Measurements from ENCODE around the gene NCDN.
"Not testable (repeated sequence)": the region's sequence is repeated elsewhere in the genome, so short reads cannot be mapped to it uniquely, and the experiment has no call there.

The NCDN gene

DNA sequence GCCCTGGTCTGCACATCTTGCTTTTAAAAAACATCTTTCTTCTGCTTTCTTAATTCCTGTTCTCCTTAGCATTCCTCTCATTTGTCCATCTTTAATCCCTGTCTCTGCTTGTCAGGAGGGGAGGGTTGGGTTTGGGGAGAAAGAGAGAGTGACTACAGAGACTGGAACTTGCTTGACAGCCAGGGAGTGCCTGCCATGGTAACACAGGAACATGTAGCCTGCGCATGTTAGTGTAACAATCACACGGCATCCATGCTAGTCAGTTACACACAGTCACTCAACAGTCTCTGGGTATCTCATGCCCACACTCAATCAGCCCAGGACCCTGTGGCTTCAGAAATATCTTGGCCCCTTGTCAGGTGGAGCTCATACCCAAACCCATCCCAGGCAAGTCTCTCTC, 14.7 kb downstream of the NCDN start:
- no peak for DNase-seq

DNA sequence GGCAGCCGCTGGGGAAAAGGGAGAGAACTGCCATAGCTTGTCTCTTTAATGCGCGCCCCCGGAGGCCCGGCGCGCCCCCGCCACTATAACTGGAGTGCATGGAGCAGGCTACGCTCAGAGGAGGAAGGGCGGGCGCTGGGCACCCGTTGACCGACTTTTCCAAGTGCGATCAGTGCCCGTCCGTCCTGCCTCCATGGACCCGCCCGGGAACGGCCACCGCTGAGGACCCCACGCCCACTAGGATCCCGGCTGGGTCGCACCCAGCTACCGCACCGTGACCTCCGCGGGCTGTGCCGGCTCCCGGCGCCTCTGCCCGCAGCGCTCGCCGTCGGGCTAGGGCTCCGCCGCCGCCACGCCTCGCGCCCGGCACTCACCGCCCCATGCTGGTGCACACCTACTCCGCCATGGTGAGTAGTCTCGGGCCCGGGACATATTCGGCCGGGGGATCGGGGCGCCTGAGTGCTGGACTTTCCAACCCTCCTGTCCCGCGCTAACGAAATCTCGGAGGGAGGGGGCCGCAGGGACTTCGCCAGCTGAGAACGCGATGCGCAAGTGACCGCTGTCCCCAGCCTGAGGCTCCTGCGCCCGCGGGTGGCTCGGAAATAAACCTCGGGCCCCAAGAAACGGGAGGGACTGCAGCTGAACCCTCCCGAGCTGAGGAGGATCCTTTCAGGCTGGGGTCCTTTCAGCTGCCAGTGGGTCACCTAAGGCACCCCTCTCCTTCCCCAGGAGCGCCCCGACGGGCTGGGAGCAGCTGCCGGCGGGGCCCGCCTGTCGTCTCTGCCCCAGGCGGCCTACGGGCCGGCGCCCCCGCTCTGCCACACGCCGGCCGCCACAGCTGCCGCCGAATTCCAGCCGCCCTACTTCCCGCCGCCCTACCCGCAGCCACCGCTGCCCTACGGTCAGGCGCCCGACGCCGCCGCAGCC, 15.9 kb downstream of the NCDN start, which contains the start of gene TFAP2E:
Gene TFAP2E, plus strand, starts transcription at position 117 of the 927 bp plus-strand sequence. Its CDS starts 264 bp downstream, at position 381.
- no peak for DNase-seq

DNA sequence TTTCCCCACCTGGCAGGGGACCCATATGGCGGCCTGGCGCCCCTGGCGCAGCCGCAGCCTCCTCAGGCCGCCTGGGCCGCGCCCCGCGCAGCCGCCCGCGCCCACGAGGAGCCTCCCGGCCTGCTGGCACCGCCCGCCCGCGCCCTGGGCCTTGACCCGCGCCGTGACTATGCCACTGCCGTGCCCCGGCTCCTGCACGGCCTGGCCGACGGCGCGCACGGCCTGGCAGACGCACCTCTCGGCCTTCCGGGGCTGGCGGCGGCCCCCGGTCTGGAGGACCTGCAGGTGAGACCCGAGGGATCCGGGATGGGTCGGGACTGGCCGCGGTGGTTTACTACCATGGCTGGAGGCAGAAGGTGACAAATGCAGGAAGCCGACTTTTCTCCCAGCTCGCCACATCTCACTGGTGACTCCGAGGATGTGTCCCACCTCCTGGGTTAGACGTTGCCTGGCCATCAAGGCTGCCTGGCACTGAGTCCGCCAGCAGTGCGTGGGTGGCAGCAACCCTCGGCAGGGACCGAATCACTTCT, 16.6 kb downstream of the NCDN start:
- no peak for DNase-seq

DNA sequence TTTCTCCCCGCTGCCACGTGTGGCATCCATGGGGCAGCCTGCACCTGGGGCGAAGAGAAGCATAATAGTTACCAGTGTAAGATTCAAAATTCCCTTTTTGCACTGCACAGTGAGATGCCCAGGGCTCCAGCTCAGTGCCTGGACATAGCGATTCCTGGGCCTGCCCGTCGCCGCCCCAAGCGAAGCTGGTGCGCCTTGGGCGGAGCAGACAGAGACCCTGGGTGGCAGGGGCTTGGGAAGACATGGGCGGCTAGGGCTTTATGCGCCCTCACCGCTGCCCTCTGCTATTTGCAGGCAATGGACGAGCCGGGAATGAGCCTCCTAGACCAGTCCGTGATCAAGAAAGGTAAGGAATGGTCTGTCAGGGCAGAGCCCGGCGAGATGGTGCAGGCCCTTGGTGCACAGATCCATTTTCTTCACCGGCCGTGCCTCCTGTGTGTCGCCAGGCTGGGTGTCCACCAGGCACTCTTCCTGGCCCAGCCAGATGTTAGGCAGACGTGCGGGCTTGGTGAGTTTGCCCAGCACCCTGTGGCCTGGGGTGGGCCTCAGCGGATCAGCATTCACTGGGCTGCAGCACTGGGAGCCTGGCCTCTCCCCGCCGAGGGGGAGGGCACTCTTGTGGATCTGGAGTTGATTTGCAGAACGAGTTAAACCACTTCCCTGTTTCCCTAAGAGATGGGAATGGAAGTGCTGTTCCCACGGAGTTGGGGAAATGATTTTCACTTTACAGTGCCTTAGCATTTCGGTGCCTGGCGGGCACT, 17.2 kb downstream of the NCDN start:
- DNase-seq: no peak

DNA sequence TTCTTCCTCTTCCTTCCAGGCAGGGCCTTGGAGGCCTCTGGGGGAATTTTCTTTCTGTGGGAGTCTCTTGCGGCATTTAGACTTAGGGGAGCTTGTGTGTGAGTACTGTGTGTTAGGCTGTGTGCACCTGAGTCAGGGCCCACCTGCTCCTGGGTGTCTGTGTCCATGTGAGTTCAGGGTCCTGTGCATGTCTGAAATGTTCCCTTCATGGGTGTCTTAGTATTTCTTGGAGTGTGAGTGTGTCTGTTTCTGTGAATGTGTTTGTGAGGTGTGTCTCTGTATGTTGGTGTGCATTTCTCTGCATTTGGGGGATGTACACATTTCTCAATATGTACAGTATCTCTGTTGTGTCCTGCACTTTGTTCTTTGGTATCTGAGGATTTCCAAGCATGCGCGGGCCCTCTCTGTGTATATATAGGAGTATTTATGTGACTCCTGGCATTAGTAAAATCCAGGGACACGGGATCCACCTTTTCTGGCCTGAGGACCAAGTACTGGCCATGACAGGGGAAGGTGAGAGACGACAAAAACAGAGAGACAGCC, 17.9 kb downstream of the NCDN start:
- no peak for DNase-seq

DNA sequence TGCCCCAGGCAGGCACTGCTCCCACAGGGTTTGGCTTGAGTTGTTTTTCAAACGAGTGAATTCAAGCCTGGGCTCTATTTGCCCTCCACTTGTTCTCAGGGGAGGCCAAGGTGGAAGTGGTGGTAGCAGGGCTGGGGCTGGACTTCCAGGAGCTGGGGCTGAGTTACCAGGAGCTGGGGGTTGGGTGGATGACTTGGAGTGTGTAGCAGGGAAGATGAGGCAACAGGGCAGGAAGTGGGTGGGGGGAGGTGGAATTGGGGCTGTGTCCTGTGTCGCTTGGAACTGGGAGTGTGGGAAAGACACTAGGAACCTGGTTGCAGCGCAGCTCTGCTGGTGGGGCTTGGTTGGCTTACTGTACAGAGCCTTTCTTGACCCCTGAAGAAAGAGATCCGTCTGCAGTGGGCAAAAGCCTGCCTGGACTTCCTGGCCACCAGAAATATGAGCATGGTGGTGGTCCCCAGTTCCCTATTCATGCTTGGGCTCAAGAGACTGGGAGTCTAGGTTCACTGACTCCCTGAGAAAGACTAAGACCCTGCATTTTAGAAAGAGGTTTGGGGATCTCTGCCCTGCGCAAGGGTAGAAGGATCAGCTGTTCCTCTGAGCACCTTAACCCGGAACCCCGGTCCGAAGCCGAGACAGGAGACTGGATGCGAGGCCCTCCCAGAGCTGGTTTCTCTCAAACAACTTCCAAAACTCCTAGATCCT, 18.6 kb downstream of the NCDN start:
- DNase-seq: no peak

DNA sequence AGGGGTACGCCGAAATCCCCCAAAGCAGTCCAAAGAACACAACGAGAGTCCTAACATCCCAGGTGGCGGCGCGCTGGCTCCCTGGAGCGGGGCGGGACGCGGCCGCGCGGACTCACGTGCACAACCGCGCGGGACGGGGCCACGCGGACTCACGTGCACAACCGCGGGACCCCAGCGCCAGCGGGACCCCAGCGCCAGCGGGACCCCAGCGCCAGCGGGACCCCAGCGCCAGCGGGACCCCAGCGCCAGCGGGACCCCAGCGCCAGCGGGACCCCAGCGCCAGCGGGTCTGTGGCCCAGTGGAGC, 19.1 kb downstream of the NCDN start:
- not testable (repeated sequence) for DNase-seq

DNA sequence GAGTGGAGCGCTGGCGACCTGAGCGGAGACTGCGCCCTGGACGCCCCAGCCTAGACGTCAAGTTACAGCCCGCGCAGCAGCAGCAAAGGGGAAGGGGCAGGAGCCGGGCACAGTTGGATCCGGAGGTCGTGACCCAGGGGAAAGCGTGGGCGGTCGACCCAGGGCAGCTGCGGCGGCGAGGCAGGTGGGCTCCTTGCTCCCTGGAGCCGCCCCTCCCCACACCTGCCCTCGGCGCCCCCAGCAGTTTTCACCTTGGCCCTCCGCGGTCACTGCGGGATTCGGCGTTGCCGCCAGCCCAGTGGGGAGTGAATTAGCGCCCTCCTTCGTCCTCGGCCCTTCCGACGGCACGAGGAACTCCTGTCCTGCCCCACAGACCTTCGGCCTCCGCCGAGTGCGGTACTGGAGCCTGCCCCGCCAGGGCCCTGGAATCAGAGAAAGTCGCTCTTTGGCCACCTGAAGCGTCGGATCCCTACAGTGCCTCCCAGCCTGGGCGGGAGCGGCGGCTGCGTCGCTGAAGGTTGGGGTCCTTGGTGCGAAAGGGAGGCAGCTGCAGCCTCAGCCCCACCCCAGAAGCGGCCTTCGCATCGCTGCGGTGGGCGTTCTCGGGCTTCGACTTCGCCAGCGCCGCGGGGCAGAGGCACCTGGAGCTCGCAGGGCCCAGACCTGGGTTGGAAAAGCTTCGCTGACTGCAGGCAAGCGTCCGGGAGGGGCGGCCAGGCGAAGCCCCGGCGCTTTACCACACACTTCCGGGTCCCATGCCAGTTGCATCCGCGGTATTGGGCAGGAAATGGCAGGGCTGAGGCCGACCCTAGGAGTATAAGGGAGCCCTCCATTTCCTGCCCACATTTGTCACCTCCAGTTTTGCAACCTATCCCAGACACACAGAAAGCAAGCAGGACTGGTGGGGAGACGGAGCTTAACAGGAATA, 19.7 kb downstream of the NCDN start:
- DNase-seq: peak; percentile 79

DNA sequence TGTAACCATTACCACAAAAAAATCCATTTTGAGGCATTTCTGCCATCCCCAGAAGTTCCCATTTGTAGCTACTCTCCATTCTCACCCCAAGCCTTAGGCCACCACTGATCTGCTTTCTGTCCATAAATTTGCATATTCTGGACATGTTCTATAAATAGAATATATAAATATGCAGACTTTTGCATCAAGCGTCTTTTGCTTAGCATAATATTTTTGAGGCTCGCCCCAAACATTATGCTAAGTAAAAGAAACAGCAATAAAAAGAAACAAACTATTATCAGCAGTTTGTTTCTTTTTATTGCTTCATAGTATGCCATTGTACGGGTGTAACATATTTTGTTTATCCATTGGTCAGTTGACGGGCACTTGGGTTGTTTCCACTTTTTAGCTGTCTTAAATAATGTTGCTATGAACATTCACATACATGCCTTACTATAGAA, 23.4 kb downstream of the NCDN start:
- no peak for DNase-seq

DNA sequence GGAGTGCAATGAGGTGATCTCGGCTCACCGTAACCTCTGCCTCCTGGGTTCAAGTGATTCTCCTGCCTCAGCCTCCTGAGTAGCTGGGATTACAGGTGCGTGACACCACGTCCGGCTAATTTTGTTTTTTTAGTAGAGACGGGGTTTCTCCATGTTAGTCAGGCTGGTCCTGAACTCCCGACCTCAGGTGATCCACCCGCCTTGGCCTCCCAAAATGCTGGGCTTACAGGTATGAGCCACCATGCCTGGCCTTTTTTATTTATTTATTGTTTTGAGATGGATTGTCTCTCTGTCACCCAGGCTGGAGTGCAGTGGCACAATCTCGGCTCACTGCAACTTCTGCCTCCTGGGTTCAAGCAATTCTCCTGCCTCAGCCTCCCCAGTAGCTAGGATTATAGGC, 24.0 kb downstream of the NCDN start:
- DNase-seq: not testable (repeated sequence)

DNA sequence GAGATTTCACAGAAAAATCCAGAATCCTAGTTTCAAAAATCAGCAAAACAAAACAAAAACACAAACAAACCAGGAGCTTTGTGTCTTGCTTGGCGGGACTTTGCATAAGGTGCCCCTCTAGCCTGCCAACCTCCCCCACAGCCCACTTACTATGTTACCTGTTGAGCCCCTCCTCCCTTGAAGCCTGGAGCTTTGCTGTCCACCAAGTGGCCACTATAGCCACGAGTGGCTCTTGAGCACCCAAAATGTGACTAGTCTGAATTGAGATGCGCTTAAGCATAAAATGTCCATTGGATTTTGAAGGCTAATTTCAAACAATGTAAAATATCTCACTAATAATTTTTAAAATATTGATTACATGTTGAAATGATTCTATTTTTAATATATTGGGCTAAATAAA, 27.7 kb downstream of the NCDN start:
- DNase-seq: no peak

DNA sequence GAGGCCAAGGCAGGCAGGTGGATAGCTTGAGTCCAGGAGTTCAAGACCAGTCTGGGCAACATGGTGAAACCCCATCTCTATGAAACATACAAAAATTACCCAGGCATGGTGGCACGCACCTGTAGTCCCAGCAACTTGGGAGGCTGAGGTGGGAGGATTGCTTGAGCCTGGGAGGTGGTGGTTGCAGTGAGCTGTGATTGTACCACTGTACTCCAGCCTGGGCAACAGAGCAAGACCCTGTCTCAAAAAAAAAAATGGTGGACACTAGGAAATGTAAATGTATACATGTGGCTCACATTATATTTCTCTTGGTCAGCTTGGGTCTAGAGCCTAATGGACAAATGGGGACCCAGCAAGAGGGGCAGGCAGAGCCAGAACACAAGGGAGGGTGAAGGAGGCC, 28.2 kb downstream of the NCDN start:
- not testable (repeated sequence) for DNase-seq

DNA sequence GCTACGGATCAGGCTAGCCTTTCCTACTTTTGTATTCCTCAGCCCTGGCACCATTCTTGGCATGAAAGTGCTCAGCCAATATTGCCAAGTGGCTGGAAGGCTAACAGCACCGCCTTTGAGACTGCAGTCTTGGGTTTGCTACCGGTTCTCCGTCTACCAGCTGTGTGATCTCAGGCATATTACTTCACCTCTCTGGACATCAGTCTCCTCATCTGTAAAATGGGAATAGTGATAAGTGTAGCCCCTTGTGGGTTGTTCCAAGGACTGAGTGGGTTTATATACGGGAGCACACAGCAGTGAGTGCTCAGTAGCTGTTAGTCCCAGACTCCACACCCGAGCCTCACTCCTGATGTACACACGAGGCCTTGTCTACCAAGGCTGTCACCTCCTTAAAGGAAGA, 29.2 kb downstream of the NCDN start:
- no peak for DNase-seq

DNA sequence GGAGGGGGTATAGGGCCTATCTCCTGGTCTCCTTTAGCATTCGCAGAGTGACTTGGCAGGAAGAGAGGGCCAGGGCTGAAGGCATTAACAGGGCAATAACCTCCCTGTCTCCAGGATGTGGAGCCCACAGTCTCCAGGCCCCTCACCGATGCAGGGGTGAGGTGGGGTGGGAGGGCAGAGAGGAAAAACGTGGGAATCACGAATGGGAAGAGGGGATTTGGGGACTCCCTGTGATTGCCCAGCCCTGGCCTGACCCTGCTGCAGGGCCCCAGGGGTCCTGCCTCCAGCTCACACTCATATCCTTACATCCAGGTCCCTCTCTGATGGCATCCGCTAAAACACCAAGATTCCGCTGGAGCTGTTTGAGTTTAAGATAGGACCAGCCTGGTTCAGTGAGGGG, 30.1 kb downstream of the NCDN start:
- DNase-seq: no peak

DNA sequence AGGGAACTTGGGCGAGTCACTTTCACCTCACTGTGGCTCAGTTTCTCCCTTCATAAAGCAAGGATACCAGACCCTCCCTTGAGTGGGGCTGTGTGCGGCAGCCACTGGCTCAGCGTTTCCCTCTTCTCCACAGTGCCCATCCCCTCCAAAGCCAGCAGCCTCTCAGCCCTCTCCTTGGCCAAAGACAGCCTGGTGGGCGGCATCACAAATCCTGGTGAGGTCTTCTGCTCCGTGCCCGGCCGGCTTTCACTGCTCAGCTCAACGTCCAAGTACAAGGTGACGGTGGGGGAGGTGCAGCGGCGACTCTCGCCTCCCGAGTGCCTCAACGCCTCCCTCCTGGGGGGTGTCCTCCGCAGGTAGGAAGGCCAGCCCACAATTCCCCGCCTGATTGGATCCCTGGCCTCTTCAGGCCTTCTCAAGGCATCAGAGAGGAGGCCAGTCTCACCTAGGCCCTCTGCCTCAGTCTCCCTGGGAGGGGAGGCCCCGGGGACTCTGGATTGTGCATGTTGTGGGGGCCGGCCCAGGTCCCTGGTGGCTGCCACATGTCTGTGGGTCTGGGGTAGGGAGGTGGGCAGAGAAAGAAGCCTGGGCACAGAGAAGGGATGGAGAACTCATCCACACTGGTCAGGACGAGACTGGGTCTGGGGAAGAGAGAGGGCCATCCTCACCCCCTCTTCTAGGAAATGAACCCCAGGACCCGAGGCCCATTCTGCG, 30.8 kb downstream of the NCDN start:
- no peak for DNase-seq

DNA sequence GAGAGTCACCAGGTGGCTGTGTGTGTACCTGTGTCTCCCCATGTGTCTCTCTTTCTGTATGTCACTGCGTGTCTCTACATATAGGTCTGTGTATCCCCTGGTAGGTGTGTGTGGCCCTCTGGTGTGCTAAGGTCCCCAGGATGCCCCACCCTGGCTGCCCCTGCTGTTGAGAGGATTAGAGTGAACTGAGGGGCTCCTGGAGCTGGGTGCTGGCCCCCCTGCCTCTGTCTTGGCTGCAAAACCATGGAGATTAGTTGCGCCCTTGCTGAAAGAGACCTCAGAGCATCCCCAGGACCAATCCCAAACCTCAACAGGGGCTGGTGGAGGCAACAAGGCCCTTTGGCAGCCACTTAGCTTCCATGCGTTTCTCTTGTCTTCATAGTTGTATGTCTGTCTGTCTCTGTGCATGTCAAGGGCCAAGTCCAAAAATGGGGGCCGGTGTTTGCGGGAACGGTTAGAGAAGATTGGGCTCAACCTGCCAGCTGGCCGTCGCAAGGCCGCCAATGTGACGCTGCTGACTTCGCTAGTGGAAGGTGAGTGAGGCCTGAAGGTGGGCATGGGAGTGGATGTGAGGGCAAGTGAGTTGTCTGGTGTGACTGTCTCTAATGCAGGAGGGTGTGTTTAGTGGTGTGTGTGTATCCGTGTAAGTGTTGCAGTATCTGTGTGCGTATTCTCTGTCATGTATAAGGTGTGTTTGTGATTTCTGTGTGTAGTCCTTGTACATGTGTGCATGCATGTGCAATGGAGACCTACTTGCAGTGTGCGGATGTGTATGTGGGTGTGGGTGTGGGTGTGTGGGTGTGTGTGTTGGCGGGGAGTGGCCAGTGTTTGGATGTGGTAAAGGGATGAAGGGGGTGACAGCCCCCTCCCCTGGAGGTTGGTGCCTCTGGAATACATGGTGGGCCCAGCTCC, 32.2 kb downstream of the NCDN start:
- no peak for DNase-seq

DNA sequence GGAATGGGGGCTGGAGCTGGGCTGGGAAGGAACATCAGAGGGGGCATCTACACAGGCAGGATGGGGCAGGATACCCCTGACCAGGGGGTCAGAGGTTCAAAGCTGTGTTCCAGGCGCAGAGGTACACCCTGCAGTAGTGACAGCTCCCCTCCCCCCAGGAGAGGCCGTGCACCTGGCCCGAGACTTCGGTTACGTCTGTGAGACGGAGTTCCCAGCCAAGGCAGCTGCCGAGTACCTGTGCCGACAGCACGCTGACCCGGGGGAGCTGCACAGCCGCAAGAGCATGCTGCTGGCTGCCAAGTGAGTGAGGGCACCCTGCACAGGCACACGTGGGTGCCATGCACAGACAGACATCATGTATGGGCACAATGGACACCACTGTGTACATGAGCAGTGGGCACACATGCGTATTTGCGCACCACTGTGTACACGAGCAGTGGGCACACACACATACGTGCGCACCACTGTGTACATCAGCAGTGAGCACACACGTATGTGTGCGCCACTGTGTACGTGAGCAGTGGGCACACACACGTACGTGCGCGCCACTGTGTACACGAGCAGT, 33.0 kb downstream of the NCDN start:
- DNase-seq: no peak

DNA sequence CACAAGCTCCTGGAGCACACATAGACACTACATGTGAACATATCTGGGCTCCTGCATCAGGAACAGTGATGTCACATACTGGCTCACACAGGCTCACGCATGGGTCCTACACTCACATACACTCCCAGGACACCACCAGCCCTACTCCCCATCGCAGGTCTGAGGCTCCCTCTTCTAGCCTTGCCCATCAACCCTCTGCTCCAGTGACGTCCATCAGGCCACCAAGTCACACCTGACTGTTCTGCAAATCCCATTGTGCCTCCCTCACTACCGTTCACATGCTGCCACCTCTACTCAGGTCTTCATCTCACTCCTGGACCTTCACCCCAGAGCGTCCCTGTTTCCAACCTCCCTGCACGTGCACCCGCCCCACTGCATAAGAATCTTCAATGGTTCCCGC, 33.6 kb downstream of the NCDN start:
- DNase-seq: no peak

DNA sequence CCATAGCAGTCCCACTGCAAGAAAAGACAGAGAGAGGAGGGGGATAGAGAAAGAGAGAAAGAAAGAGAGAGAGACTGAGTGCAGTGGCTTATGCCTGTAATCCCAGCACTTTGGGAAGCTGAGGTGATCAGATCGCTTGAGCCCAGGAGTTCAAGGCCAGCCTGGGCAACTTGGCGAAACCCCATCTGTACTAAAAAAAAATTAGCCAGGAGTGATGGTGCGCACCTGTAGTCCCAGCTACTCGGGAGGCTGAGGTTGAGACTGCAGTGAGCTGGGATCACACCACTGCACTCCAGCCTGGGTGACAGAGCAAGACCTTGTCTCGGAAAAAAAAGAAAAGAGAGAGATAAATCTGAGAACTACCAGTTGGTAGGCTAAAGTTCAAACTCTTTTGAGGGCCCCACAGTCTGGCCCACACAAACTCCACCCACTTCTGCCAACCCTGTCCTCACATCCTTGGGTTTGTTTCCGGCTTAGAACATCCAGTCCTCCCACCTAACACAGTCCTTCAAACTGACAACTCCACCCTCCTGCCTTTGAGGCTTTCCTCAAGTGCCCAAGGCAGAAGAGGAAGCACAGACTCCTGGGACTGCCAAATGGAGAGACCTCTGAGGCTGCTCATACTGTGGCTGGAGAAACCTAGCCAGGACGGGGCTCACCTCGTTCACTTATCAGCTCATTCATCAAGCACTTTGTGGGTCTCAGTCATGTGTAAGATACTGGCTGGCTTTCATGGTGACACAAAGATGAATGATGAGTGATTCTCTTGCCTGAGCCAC, 35.6 kb downstream of the NCDN start:
- peak; percentile 11 for DNase-seq

Data from activated CD4-positive, alpha-beta T cell treated with anti-CD3 and anti-CD28 coated beads, Interleukin-2, Interleukin-6, amounts not matched to agents 100 ng/mL and 50 ng/mL, durations not matched to agents 16 hours and 8 hours (primary cell).